ENCODE results near the gene RGS21.
"Not testable (repeated sequence)": the region's sequence is repeated elsewhere in the genome, so short reads cannot be mapped to it uniquely, and the experiment has no call there.

The RGS21 gene, protein sequence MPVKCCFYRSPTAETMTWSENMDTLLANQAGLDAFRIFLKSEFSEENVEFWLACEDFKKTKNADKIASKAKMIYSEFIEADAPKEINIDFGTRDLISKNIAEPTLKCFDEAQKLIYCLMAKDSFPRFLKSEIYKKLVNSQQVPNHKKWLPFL

DNA sequence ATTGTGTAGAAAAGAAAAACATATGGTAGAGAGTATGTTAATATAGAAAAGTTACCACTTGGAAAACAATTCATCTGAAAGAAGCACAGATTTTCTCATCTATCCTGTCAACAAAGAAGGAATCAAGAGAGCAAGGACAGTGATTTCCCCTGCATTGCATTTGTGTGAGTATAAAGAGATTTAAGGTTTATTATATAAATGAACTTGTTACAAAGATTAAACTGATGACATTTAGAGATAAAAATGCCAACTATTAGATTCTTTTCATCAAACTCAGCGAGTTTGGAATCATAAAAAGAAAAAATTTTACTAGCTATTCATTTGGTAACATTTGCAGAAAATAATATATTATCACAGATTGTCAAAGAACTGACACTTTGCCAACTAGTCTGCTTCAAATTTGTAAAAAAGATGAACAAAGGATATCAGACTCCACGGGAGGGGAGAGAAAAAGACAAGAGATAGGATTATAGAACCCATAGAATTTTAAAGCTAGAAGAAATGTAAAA is at the start of gene RGS21:
RGS21 (plus strand) TSS at position 51 of the 509 bp plus-strand sequence. CDS start 26,045 bp downstream, outside the sequence.
- DNase-seq (ENCODE audit: low read depth), result no peak

DNA sequence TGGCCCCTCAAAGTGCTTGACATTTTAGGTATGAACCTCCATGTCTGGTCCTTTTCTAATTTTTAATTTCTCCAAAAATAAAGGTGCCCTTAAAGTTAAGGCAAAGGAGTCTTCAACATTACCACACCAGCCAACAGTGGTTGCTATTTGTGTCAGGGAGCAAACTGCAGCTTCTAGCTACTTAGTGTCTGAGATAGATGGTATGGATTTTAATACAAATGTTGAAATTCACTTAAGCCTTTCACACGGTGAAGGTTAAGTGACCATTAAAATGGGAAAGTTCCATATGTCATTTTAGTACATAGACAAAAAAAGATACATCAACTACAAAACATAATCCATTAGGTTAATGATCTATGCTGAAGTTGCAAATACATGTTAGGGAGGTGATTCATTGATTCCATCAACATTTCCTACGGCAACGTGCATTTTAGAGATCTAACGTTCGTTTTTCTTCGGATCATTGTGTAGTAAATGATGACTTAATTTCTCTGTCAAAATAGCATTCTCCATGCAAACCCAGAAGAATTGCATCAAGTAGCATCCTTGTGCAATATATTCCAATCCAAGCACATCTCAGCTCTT is 48.2 kb upstream of the RGS21 start:
- DNase-seq (ENCODE audit: low read depth), result no peak

DNA sequence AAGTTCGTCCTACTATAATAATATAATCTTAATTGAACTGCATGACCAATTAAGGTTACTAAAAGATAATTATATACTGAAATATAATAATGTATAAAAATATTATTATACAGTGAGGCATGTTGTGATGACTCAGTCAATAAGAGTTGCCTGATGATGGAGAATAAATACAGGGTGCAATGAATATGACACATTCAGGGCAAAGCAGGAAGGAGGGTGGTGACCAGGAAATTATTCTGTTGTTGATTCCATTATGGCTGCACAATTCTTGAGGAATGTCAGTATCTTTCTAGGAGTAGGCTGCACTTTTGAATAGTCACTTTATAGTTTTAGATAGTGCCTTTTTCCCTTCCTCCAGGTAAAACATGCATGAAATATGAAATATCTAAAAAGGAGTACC is 46.4 kb upstream of the RGS21 start:
- DNase-seq (ENCODE audit: low read depth), result no peak

DNA sequence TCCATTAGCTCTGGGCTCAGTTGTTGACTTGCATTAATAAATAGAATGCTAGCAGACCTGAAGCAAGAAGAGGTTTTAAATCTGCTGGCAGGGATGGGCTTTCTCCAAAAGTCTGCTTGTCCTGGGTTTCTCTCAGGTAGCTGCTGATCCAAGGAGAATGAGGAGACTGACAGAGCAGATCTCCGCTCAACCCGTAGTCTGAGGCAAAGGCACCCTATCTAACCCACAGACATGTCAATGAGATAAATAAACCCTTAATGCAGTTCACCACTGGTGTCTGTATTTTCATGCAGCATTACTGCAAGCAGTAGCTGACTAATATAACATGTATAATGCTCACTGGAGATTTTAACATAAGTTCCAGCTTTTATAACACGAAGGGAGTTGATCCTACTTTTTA is 44.1 kb upstream of the RGS21 start:
- DNase-seq (ENCODE audit: low read depth), result no peak

DNA sequence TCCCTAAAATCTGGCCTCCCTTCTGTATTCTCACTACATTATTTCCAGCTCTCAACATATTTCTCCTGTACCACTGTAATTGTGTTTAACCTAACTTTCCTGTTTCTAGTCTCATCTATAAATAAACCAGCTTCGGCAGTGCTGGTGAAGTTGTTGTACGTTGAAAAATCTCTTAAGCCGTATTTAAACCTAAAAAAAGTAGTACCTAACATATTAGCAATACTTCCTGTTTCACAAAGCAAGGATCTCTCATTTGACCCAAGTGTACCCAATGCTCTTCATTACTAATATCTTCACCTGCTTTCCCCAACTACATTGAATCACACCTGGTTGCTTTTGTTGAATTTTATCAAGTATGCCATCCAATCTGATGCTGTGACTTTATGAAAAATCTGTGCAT is 42.2 kb upstream of the RGS21 start:
- no peak for DNase-seq (ENCODE audit: low read depth)

DNA sequence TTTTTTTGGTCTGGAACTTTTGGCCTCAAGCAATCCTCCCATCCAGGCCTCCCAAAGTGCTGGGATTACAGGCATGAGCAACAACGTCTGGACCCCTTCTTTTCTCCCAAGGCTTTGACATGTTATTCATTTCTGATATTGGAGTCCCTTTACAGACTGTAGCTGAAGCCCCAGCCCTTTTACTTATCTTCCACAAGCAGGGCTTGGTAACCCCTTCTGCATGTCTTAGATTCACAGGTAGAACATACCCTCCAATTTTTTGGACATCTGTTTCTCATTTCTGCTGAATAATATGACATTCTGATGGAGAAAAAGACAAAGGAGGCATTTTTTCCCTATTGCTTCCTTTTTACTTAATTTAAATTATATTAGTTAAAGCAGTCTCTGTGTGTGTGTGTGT is 39.2 kb upstream of the RGS21 start:
- DNase-seq (ENCODE audit: low read depth), result no peak

DNA sequence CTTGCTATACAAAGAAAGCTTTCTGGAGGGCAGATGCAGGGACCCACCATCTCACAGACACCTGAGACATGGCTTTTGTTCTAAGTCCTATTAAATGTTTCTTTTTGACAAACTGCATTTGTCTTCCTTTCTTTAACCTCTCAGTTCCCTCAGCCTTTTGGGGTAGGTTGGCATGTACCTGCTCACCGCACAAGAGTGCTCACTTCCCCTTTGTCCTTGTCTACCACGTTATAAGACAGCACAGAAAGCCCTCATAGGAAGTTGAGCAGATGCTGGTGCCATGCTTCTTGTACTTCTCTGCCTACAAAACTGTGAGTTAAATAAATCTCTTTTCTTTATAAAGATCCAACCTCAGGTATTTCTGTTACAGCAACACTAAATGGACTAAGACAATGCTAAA is 31.9 kb upstream of the RGS21 start:
- no peak for DNase-seq (ENCODE audit: low read depth)

DNA sequence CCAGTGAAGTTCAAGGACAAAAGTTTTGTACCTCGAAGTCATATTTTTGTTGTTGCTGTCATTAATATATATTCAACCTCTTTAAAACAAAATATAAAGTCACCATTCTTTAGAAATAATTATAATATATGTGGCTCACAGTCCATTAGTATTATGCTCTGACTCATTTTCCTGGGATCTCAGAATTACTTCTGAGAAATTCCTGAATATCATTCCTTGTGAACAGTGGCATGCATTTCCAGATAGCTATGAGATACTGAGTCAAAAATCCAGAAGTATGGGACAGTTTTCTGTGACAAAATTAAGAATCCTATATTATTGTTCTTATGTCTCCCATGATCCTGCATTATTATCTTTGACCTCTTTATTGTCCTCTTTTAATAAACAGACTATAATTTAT is 13.8 kb upstream of the RGS21 start:
- no peak for DNase-seq (ENCODE audit: low read depth)

DNA sequence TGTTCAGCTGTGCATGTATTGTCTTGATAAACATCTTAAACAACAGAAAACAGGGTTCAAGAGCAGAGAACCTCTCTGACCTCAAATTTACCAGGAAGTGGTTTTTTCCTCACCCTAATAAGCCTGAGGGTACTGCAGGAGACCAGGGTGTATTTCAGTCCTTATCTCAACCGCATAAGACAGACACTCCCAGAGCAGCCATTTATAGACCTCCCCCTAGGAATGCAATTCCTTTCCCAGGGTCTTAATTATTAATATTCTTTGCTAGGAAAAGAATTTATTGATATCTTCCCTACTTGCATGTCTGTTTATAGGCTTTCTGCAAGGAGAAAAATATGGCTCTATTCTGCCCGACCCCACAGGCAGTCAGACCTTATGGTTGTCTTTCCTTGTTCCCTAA is 8.5 kb upstream of the RGS21 start:
- not testable (repeated sequence) for DNase-seq (ENCODE audit: low read depth)

DNA sequence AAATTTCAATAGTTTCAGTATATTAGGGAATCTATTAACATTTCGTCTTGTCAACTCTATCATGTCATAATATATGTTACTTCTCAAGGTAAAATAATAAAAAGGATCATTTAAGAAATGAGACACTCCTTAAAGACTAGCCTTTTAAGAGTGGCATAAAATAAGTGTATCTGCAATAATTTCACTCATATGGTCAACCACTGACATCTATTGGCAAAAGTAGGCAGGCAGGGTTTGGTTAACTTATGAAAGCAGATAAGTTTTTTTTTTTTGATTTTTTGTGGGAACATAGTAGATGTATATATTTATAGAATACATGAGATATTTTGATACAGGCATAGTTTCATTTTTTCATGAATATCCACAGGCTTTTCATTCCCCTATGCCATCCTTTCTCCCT is 5.5 kb upstream of the RGS21 start:
- no peak for DNase-seq (ENCODE audit: low read depth)

DNA sequence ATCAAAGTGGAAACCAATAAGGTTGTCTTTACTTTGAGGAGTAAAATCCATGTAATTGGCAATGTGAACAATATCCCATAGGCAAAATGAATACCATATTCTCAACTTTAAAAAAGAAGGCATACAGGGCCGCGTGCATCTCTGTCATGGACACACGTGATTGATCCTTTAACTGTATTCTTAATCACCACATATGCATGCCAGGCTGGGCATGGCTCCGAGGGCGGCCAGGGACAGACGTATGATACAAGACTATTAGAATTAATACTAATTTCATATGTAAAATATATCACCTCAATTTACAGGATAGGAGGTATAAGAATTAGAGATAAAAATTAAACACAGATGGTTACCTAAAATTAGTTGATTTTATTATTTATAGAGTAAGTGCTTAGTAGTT is 11.2 kb downstream of the RGS21 start:
- DNase-seq (ENCODE audit: low read depth), result no peak

DNA sequence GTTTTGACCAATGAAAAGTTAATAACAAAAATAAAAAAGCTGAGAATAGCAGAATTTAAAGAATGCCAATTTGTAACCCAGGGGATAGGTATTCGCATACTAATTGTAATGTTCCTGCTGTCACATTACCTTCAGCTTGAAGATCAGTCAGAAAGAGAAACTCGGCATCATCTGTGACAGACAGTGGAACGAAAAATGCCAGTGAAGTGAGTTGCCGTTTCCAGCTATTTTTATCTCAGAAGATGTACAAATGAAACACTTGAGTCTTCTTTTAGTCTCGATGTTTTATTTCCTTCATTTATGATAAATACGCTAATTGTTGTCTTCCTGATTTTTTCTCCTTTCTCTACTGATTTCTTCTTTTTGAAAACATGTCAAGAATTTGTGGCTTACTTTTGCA is 26.1 kb downstream of the RGS21 start:
- no peak for DNase-seq (ENCODE audit: low read depth)

DNA sequence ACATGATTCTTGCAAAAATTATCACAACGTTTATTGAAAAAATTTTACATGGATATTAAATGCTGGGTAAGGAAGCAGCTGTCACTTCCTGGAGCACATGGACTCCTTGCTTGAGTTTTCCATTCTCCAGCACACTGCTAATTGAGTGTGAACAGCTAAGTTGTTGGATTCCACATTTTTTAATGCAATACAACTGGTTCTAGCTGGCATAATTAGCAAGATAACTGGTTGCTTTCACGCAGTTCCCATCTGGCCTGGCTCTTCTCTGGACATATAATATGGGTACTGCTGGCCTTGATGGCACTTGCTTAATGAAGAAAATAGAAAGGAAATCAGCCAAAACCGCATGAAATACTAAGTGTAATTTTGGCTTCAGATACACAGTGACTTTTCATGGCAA is 26.6 kb downstream of the RGS21 start:
- no peak for DNase-seq (ENCODE audit: low read depth)

DNA sequence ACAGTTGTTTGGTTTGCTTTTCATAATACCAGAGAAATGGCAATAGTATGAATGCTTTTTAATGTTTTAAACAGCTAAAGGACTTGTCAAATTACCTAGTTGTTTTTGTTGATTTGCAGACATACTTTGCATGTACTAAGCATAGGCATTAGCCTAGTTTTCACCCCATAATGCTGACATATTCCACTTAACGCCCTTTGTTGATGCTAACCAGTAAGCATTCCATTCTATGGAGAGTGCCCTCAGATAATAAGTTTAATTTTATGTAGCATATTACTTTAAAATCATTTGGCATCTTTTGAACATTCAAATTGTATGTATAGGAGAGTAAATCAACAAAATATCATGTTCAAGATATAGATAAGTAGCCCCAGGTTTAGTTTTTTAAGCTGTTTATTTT is 32.5 kb downstream of the RGS21 start:
- DNase-seq (ENCODE audit: low read depth), result no peak

DNA sequence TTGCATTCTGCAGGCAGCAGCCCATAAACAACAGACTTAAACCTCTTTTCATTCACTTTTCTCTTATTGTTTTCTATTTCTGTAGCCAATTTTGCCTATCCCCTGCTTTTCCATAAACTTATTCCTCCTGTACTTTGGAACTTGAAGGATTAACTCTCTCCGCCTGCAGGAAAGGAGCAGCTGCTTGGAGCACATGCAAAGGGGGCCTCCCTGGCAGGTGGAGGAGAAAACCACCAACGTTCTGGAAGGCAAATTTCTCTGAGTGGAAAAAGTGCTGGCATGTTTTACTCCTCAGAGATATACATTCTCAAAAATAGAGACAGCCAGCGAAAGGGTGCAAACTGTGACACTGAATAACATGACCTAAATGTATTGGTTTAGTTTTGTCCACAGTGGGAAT is 33.6 kb downstream of the RGS21 start:
- no peak for DNase-seq (ENCODE audit: low read depth)

DNA sequence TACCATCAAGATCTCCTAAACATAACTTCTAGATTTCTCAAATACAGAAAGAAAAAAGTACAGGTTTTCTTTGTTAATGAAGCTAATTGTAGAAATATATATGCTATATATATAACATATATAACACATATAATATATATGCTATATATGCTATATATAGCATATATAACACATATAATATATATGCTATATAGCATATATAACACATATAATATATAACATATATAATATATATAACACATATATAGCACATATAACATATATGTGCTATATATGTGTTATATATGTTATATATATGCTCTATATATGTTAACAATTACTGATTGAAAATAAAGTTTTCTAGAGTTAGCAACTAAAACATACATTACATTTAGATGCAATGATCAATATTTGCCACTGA is 34.8 kb downstream of the RGS21 start:
- no peak for DNase-seq (ENCODE audit: low read depth)

DNA sequence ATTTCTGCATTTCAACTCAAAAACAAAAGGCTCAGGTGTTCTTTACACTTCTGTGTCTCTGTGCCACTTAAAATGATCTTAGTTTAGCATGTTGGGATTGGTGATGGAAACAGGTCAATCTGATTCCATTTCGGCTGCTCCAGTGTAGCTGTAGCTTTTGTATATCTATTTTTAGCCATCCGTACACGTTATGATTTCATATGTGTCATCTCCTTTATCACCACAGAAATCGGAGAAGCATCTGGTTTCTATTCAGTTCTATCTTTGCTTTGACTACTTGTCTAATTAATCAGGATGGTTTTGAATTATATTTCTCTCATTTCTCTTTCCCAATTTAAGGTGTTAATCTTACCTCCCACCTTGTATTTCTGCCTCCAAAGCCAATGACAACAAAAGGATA is 41.1 kb downstream of the RGS21 start:
- no peak for DNase-seq (ENCODE audit: low read depth)

DNA sequence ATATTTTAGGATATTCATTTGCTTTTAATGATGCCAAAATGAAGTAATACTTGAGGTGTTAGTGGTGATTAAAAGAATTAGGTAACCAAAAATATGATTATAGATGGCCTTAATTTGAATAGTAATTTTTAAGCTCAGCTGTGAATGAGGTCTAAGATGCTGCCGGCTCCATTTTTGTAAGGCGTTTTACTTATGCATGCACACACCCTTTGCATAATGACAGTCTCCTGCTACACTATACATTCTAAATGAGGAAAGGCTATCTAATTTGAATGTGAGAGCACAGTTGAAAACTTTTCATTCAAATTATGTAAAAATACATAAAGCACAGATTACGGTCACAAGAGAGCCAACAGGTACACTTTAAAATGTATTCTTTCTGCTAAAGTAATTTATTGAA is 41.6 kb downstream of the RGS21 start:
- DNase-seq (ENCODE audit: low read depth), result no peak

DNA sequence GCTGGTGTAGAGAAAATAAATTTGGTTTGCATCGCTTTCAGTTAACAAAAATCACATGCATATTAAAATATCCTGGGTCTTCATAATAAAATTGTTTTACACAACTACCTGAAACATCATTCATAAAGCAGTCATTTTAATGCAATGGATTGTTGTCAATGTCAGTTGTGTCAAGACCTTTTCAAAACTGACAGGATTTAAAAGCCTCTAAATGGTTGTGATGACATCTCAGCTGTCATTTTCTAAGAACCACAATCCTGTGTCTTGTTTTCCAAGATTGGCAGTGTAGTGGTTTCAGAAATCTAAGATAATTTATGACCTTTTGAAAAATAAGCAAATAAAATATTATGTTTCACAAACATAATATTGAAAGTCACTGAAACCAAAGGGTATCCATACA is 42.0 kb downstream of the RGS21 start:
- DNase-seq (ENCODE audit: low read depth), result no peak

DNA sequence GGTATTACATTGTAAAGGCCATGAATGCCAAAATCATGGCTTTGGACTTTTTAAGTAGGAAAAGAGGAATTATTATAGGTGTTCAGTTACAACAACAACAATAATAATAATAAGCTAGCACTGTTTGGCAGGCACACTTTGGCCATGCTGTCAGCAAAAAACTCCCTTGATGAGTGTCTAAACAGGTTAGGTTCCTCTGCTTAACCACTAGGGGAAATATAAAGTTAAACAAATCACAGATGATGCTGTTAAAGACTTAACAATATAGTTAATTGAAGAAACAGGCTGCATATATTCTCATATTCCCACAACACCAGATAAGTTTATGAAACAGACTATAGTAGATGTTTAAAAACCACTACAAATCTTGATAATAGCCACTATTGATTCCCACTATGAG is 46.4 kb downstream of the RGS21 start:
- DNase-seq (ENCODE audit: low read depth), result no peak

DNA sequence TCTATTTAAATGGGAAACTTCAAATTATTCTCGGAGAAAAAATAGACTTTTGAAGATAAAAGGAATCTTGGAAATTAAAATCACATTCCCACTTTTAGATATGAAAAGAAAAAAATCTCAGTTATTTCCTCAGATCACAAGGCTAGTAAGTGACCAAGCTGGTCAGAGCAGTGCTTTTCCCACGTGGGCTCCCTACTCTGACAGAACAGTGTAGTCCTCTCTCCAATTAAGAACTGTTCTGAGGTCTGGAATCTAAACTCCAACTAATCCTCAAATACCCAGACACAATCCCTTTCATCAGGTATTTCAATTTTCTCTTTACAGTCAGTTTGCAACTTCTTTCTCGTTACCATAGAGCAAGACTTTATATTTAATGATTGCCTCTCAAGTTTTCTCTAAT is 50.6 kb downstream of the RGS21 start:
- DNase-seq (ENCODE audit: low read depth), result no peak

DNA sequence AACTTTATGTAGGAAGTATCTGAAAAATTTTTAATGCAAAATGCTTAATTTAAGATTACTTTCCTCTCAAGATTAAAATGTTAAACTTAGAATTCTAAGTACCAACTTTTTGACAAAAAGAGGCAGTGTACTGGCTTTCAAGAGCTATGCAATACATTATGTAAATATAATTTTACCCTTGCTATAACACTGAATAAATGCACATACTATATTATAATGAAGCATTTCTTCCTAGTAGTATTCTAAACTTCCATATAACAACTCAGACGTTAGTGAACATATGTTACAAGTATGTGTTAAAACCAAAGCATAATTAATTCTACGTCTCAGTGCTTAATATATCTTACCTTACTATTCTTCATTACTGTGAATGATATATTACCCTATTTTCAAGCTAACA is 58.5 kb downstream of the RGS21 start:
- no peak for DNase-seq (ENCODE audit: low read depth)

DNA sequence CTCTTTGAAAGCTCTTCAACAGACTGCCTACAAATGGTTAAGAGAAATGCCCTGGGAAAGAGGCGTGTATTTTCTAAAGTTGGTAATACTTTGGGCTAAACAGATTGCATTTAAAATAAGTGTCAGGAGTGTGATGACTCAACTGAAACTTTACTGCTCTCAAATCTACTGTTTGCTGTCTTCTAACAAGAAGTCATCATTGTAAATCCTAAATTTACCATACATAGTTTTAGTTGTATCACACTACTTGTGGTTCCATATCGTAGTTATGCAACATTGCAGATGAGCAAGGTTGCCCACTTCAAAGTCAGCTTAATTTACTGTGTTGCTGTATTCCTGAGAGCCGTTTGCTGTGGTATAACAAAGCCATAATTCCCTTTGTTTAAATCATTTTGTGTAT is 59.6 kb downstream of the RGS21 start:
- DNase-seq (ENCODE audit: low read depth), result no peak

DNA sequence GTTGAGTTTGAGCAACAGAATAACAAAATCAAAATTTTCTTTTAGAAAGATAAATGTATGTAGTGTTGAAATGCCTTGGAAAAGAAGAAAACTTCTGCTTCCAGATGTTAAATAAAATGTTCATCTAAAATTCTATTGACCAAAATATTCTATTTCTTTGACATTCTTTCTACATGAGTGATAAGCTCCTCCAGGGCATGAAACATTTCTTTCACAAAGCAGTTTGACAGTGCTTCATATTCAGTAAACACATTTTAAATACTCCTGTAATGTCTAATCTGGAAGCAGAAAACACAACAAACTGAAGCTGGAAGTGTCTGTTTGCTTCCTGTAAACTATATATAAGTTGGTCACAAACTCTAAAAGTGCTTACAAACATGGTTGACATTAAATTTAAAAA is 61.5 kb downstream of the RGS21 start:
- DNase-seq (ENCODE audit: low read depth), result no peak
